K562 treated with DMSO at 1 percent for 12 hours (cell line): ENCODE results near the gene CXCL14. TPM values are rescaled to one million over a fixed set of nuclear protein-coding genes. Genes with fewer than 3 reads are reported as not detected.

Experiments used
- total RNA-seq: library from RNA; unstranded; fragments of 300-600 nt; gene quantifications from 2 replicates; pipeline ENCODE4 v1.2.3, GENCODE V29; 2022; ENCODE audit not compliant: insufficient read depth

Gene CXCL14, protein sequence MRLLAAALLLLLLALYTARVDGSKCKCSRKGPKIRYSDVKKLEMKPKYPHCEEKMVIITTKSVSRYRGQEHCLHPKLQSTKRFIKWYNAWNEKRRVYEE
- total RNA-seq, result not detected in 2 replicates

DNA sequence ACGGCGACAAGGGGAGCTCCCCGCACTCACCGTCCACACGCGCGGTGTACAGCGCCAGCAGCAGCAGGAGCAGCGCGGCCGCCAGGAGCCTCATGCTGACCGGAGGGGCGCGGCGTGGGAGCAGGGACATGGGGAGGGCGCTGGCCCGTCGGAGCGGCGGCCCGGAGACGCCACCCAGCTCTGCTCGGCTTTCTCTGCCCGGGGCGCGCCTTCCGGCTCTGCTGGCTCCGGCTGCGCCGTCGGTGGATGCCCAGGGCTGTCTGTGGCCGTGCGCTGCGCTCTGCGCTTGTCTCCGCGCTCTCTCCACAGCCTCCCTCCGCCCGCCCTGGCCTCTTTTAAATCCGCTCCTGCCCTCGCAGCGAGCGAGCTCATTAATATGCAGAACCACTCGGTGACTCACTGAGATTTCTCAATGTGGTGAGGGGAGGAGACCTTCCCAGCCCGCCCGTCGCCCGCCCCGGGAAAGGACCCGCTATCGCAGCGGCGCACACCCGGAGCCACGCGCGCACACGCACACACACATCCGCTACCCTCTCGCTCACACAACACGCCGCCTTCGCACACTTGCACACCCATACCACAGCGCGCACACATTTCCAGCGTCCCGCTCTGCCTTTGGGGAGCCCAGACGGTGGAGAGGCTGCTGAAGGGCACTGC is at the start of gene CXCL14:
CXCL14 (minus strand) TSS at position 307 of the 657 bp plus-strand sequence; CDS start at position 94, 213 bp downstream.

DNA sequence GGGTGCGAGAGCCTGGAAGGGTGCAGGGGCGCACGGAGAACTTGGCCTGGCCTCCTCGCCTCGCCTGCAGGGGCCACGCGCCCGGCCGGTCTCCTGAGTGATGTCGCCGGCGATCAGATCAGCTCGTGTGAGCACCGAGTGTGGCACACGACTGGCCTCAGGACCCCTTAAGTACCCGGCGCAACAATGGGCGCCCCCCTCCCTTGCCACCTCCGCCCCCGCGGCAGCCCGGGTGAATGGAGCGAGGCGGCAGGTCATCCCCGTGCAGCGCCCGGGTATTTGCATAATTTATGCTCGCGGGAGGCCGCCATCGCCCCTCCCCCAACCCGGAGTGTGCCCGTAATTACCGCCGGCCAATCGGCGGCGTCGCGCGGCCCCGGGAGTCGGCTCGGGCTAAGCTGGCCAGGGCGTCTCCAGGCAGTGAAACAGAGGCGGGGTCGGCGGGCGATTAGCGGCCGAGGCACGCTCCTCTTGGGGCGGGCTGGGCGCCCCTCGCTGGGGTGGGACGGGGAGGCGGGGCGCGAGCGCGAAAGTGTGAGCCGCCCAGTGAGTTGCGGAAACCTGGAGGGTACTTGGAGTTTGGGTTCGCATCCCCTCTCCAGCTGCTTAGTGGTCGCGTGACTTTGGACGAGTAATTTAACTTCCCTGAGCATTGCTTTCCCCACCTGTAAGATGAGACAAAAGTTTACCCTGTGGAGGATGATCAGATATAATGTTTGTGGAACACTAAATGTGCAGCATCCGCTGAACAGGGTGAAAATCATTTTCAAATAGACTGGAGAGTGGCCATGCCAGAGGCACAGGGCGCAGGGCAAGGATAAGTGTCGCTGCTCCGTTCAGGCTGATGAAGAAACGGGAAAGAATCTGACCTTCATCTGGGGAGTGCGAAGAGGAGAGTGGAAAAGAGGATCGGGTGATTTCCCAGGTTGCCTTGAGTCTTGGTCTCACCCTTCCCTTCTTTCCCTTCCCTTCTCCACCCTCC is 42.7 kb downstream of the CXCL14 start, which contains the start of gene NEUROG1:
NEUROG1 (minus strand) TSS at position 145 of the 982 bp plus-strand sequence. CDS start 274 bp downstream, outside the sequence.

Other genes with a start within 250 kb of the CXCL14 start
- gene MACROH2A1, start 179.8 kb downstream of the CXCL14 start, total RNA-seq, result 128 and 177 TPM in 2 replicates
- gene DCANP1, start 131.6 kb downstream of the CXCL14 start, total RNA-seq, result not detected in 2 replicates
- gene TIFAB, start 126.6 kb downstream of the CXCL14 start, total RNA-seq, result not detected in 2 replicates
- gene NEUROG1, start 43.0 kb downstream of the CXCL14 start, total RNA-seq, result not detected in 2 replicates